Smooth muscle cell (in vitro differentiated cells): ENCODE data around the gene HS3ST3B1. TPM values are rescaled to one million over a fixed set of nuclear protein-coding genes. Genes with fewer than 3 reads are reported as not detected.
A peak's percentile ranks its signal among the peaks of the same experiment; 100 is the strongest.

Experiments
- DNase-seq: peaks from one replicate; lab custom pipeline; 2025; ENCODE audit not compliant: unreplicated experiment; lab: John Stamatoyannopoulos, UW
- H2AFZ ChIP-seq: fragments of 200-600 bp; sonication (generic); 2 replicates; pipeline ENCODE4 v1.6.0; 2016; ENCODE audit warnings: antibody characterized with exemption, low read depth, mild to moderate bottlenecking
- H3F3A ChIP-seq: fragments of 200-600 bp; sonication (generic); 2 replicates; pipeline ENCODE4 v1.6.0; 2017; ENCODE audit warnings: antibody characterized with exemption, low read depth
- H3K27ac ChIP-seq: fragments of 200-600 bp; sonication (generic); 2 replicates; pipeline ENCODE4 v1.5.1; 2016; ENCODE audit warnings: low read depth, mild to moderate bottlenecking
- H3K27me3 ChIP-seq: fragments of 200-600 bp; sonication (generic); 2 replicates; pipeline ENCODE4 v1.6.1; 2016; ENCODE audit warnings: low read depth, mild to moderate bottlenecking
- H3K36me3 ChIP-seq: fragments of 200-600 bp; sonication (generic); 2 replicates; pipeline ENCODE4 v1.5.1; 2016; ENCODE audit warnings: low read depth
- H3K4me1 ChIP-seq: fragments of 200-600 bp; sonication (generic); 2 replicates; pipeline ENCODE4 v1.5.1; 2016; ENCODE audit warnings: low read depth
- H3K4me2 ChIP-seq: fragments of 200-600 bp; sonication (generic); 2 replicates; pipeline ENCODE4 v1.6.0; 2016; ENCODE audit warnings: mild to moderate bottlenecking
- H3K4me3 ChIP-seq: fragments of 200-600 bp; sonication (generic); 2 replicates; pipeline ENCODE4 v1.5.1; 2016; ENCODE audit warnings: mild to moderate bottlenecking
- H3K79me2 ChIP-seq: fragments of 200-600 bp; sonication (generic); 2 replicates; pipeline ENCODE4 v1.6.0; 2016; ENCODE audit warnings: low read depth, mild to moderate bottlenecking
- H3K9ac ChIP-seq: fragments of 200-600 bp; sonication (generic); 2 replicates; pipeline ENCODE4 v1.6.0; 2016; ENCODE audit warnings: low read depth
- H3K9me3 ChIP-seq: fragments of 200-600 bp; sonication (generic); replicated peaks from 2 replicates; pipeline ENCODE4 v1.5.1; 2016; ENCODE audit warnings: low read depth
- H4K20me1 ChIP-seq: fragments of 200-600 bp; sonication (generic); 2 replicates; pipeline ENCODE4 v1.6.0; 2016; ENCODE audit warnings: low read depth
- CTCF ChIP-seq: fragments of 200-600 bp; sonication (generic); IDR thresholded peaks from 2 replicates; pipeline ENCODE4 v1.5.1; 2017; ENCODE audit warnings: borderline replicate concordance, mild to moderate bottlenecking, antibody characterized with exemption; ENCODE audit not compliant: insufficient read depth, poor library complexity, severe bottlenecking
- WGBS: methylation state at CpG from one replicate; pipeline ENCODE4 v1.1.7; 2016; ENCODE audit warnings: low lambda C conversion rate; 5-methylcytosine and 5-hydroxymethylcytosine counted together
- polyA plus RNA-seq: library from polyadenylated mRNA; unstranded; fragments of >200 nt; fragmentation: Nextera tagmentation; extraction: Ambion mirVana; gene quantifications from 2 replicates; pipeline ENCODE4 v1.2.1, GENCODE V29; 2016
- total RNA-seq: library from RNA; depleted of rRNA; stranded (reverse); fragments of >200 nt; gene quantifications from 2 replicates; pipeline ENCODE4 v1.2.3, GENCODE V29; 2014

HS3ST3B1 gene
- total and polyA plus RNA-seq, 2 experiments from 2014 or later = 11.3 to 17.3 TPM

- no peak for TF ChIP-seq CTCF
- H3K79me2 ChIP-seq = peaks cover 34% of the 10 kb centered on the region
- H3K9me3 ChIP-seq = no peaks in the 10 kb centered on the region
- peak overlapping the region; percentile 53 for H2AFZ ChIP-seq
- H3F3A ChIP-seq = no peaks in the 10 kb centered on the region
- DNase-seq = peak; percentile 24
- H3K4me3 ChIP-seq = peak overlapping the region; percentile 58
- H3K4me2 ChIP-seq = peak overlapping the region; percentile 93
- H4K20me1 ChIP-seq = peaks cover 33% of the 10 kb centered on the region
- H3K36me3 ChIP-seq = no peaks in the 10 kb centered on the region
- H3K27me3 ChIP-seq = peaks cover 47% of the 10 kb centered on the region
- 2% methylated on average over 51 of the region's 52 CpGs for WGBS
- peak overlapping the region; percentile 15 for H3K9ac ChIP-seq
- peak overlapping the region; percentile 44 for H3K27ac ChIP-seq
- H3K4me1 ChIP-seq = peaks cover 25% of the 10 kb centered on the region
Observed at GRCh38 chr17:14299280-14300141, 1.4 kb upstream of the HS3ST3B1 start.

- no peak overlapping the region for H3K27ac ChIP-seq
- peaks cover 28% of the 10 kb centered on the region for H3K27me3 ChIP-seq
- no peaks in the 10 kb centered on the region for H3K9me3 ChIP-seq
- peaks cover 40% of the 10 kb centered on the region for H3K4me1 ChIP-seq
- H3F3A ChIP-seq = no peaks in the 10 kb centered on the region
- peak overlapping the region; percentile 84 for H3K4me3 ChIP-seq
- TF ChIP-seq CTCF = no peak
- peaks cover 50% of the 10 kb centered on the region for H4K20me1 ChIP-seq
- peaks cover 54% of the 10 kb centered on the region for H3K79me2 ChIP-seq
- peak overlapping the region; percentile 98 for H3K4me2 ChIP-seq
- no peaks in the 10 kb centered on the region for H3K36me3 ChIP-seq
- H3K9ac ChIP-seq = peak overlapping the region; percentile 67
- H2AFZ ChIP-seq = peak overlapping the region; percentile 91
- no peak for DNase-seq
- under 1% methylated on average over 90 of the region's 90 CpGs for WGBS
Observed at GRCh38 chr17:14301279-14302090, 604 bp downstream of the HS3ST3B1 start.

GRCh38 chr17:14302091-14302430, 1.2 kb downstream of the HS3ST3B1 start:
- Histone ChIP-seq H4K20me1 (peaks cover 50% of the 10 kb centered on the region), H3K27me3 (peaks cover 22% of the 10 kb centered on the region), H3K27ac (peak overlapping the region; percentile 34), H3F3A (no peaks in the 10 kb centered on the region), H3K4me3 (peak overlapping the region; percentile 84), H3K9ac (peak overlapping the region; percentile 67), H3K79me2 (peaks cover 60% of the 10 kb centered on the region), H3K36me3 (no peaks in the 10 kb centered on the region), H3K4me1 (peaks cover 41% of the 10 kb centered on the region), H3K4me2 (peak overlapping the region; percentile 98), H2AFZ (peak overlapping the region; percentile 91), H3K9me3 (no peaks in the 10 kb centered on the region)
- TF ChIP-seq CTCF = no peak
- under 1% methylated on average over 25 of the region's 25 CpGs for WGBS
- DNase-seq = peak; percentile 50
